ENCODE data around the gene GNG4.

DNA sequence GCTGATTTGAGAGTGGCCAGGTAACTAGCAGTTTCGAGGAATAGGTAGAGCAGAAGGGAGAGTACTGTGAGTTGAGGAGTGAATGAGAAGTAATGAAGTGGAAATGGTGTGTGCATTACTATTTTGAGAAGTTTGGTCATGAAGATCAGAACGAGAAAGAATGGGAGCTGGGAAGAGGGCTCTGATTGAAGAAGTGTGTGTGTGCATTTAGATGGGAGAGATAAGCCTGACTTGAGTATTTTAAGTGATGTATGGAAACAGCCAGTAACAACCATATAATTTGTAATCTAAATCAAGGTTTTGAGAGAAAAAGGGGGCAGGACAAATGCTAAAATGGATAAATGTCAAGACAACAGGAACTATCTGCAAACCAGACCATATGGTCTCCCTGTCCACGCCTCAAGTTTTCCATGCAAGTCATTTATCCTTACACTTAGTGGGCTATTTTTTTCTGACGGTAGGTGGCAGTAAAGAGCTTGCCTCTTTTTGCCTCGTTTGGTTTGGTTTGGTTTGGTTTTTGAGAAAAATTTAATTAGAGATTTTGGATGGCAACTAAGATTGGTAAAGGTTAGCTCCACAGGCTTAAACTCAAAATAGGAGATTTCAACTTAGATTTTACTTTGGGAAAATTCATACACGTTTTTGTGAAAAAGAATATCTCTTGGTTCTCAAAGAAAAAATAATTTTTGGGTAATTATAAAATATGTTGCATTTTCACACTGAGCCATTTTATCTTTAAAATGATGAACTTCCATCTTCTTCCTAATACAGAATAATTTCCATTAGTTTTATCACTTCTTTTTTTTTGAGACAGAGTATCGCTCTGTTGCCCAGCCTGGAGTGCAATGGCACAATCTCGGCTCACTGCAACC is 135.9 kb downstream of the GNG4 start:
- TF ChIP-seq, protein P1, sequence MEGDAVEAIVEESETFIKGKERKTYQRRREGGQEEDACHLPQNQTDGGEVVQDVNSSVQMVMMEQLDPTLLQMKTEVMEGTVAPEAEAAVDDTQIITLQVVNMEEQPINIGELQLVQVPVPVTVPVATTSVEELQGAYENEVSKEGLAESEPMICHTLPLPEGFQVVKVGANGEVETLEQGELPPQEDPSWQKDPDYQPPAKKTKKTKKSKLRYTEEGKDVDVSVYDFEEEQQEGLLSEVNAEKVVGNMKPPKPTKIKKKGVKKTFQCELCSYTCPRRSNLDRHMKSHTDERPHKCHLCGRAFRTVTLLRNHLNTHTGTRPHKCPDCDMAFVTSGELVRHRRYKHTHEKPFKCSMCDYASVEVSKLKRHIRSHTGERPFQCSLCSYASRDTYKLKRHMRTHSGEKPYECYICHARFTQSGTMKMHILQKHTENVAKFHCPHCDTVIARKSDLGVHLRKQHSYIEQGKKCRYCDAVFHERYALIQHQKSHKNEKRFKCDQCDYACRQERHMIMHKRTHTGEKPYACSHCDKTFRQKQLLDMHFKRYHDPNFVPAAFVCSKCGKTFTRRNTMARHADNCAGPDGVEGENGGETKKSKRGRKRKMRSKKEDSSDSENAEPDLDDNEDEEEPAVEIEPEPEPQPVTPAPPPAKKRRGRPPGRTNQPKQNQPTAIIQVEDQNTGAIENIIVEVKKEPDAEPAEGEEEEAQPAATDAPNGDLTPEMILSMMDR (IDR thresholded peaks at IDR 0.05), result peak; percentile 81 to 95 (median 92)
- no peak for TF ChIP-seq POLR2A (IDR thresholded peaks at IDR 0.05)

Data from heart left ventricle (tissue), 13 donors.